ENCODE measurements around the gene KLHL41. TPM values are rescaled to one million over a fixed set of nuclear protein-coding genes. Genes with fewer than 3 reads are reported as not detected.
A peak's percentile ranks its signal among the peaks of the same experiment; 100 is the strongest.

Gene KLHL41
- total RNA-seq, 1 donor, result 0.43 TPM

DNA sequence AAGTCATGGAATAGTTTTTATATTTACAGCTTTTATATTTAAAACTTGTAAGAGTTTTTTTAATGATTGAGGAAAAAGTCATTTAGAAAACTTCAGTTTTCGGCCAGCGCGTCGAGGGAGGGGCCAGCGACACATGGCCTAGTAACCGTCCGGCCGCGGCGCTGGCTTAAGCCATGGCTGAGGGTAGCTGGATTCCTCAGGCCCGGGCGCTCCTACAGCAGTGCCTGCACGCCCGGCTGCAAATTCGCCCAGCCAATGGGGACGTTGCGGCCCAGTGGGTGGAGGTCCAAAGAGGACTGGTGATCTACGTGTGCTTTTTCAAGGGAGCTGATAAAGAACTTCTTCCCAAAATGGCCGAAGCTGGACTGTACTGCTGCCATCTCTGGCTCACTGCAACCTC, 4.9 kb upstream of the KLHL41 start:
- TF ChIP-seq, protein P1, sequence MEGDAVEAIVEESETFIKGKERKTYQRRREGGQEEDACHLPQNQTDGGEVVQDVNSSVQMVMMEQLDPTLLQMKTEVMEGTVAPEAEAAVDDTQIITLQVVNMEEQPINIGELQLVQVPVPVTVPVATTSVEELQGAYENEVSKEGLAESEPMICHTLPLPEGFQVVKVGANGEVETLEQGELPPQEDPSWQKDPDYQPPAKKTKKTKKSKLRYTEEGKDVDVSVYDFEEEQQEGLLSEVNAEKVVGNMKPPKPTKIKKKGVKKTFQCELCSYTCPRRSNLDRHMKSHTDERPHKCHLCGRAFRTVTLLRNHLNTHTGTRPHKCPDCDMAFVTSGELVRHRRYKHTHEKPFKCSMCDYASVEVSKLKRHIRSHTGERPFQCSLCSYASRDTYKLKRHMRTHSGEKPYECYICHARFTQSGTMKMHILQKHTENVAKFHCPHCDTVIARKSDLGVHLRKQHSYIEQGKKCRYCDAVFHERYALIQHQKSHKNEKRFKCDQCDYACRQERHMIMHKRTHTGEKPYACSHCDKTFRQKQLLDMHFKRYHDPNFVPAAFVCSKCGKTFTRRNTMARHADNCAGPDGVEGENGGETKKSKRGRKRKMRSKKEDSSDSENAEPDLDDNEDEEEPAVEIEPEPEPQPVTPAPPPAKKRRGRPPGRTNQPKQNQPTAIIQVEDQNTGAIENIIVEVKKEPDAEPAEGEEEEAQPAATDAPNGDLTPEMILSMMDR (IDR thresholded peaks at IDR 0.05; ENCODE audit: insufficient read depth, low read depth, low read length), result no peak
- DNase-seq (ENCODE audit: low read depth), result no peak
- H3K4me3 ChIP-seq (ENCODE audit: low read depth, low read length), result no peak overlapping the region

- H3K4me3 ChIP-seq (ENCODE audit: low read depth, low read length), result no peak overlapping the region
- TF ChIP-seq, protein P1 (IDR thresholded peaks at IDR 0.05; ENCODE audit: insufficient read depth, low read depth, low read length), result no peak
- peak; percentile 76 for DNase-seq (ENCODE audit: low read depth)
These were observed 1.8 kb upstream of the KLHL41 start for GRCh38 chr2:169507698-169508097.

DNA sequence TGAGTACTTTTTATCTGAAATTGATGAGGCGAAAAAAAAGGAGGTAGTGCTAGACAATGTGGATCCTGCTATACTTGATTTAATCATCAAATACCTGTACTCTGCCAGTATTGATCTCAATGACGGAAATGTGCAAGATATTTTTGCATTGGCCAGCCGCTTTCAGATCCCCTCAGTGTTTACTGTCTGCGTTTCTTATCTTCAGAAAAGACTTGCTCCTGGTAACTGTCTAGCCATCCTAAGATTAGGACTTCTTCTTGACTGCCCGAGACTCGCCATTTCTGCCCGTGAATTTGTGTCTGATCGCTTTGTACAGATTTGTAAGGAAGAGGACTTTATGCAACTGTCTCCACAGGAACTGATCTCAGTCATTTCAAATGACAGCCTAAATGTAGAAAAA, 453 bp downstream of the KLHL41 start:
- no peak overlapping the region for H3K4me3 ChIP-seq (ENCODE audit: low read depth, low read length)
- peak; percentile 8 for DNase-seq (ENCODE audit: low read depth)
- TF ChIP-seq, protein P1 (IDR thresholded peaks at IDR 0.05; ENCODE audit: insufficient read depth, low read depth, low read length), result no peak

GRCh38 chr2:169510496-169510895, 994 bp downstream of the KLHL41 start:
- DNase-seq (ENCODE audit: low read depth), result no peak
- TF ChIP-seq, protein P1 (IDR thresholded peaks at IDR 0.05; ENCODE audit: insufficient read depth, low read depth, low read length), result no peak
- H3K4me3 ChIP-seq (ENCODE audit: low read depth, low read length), result no peak overlapping the region

- peak; percentile 23 for DNase-seq (ENCODE audit: low read depth)
- H3K4me3 ChIP-seq (ENCODE audit: low read depth, low read length), result no peak overlapping the region
- TF ChIP-seq, protein P1 (IDR thresholded peaks at IDR 0.05; ENCODE audit: insufficient read depth, low read depth, low read length), result no peak
These were observed 2.3 kb downstream of the KLHL41 start for GRCh38 chr2:169511818-169512217.

DNA sequence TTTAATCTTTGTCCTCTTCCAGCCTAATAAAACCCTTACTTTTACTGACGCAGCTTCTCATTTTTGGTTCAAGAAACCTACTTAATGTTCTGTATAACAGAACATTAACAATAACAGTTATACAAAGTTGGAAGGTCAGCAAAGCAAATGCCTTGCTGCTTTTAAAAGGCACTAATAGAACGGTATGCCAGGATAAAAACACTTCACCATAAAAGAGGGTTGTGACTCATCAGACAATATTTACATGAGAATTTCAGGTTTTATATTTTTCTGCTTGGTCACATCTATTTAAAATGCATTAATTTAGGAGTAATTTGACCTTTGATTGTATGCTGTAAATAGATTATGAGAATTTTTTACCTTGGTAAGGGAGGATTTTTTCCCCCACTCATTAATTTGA, 3.0 kb downstream of the KLHL41 start:
- peak; percentile 25 for DNase-seq (ENCODE audit: low read depth)
- TF ChIP-seq, protein P1 (IDR thresholded peaks at IDR 0.05; ENCODE audit: insufficient read depth, low read depth, low read length), result no peak
- H3K4me3 ChIP-seq (ENCODE audit: low read depth, low read length), result no peak overlapping the region

DNA sequence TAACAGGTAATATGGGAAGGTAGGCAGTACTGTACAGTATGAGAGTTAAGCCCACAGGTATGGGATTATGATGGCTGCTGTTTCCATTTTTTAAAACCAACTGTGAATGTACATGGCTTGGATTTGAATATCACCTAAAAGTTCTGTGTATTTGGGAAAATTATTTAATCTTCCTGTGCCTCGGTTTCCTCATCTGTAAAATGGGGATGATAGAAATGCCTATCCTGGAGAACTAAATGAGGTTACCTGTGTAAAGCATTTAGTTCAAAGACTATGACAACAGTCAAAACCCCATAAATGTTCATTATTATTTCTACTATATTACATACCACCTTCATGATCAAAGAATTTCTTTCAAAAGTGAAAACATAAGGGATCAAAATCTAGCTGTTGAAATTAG, 3.6 kb downstream of the KLHL41 start:
- DNase-seq (ENCODE audit: low read depth), result no peak
- no peak overlapping the region for H3K4me3 ChIP-seq (ENCODE audit: low read depth, low read length)
- TF ChIP-seq, protein P1 (IDR thresholded peaks at IDR 0.05; ENCODE audit: insufficient read depth, low read depth, low read length), result no peak

Data from fibroblast of villous mesenchyme (primary cell).